Measurements from ENCODE around the gene ASB1. TPM values are rescaled to one million over a fixed set of nuclear protein-coding genes. Genes with fewer than 3 reads are reported as not detected.

Gene ASB1
- total RNA-seq: 10 to 100 TPM; 34.0 to 35.3 TPM

- no peaks in the 10 kb centered on the region for H3K27me3 Mint-ChIP-seq
- H3K27ac Mint-ChIP-seq: peak within 1 kb of the TSS; percentile 93
- H3K4me3 Mint-ChIP-seq: peak within 1 kb of the TSS; percentile 90
- peaks cover 18% of the 10 kb centered on the region for H3K4me1 Mint-ChIP-seq
- no peaks in the 10 kb centered on the region for H3K9me3 Mint-ChIP-seq
- H3K36me3 Mint-ChIP-seq (ENCODE audit: low read depth): peaks cover 28% of the 10 kb centered on the region
- peak; percentile 84 for ATAC-seq (replicated peaks)
Measured at GRCh38 chr2:238426568-238427434, at the start of gene ASB1. ASB1 (plus strand) TSS chr2:238426927; CDS start chr2:238427071, 144 bp downstream.

GRCh38 chr2:238378230-238379095, 48.3 kb upstream of the ASB1 start:
- Mint-ChIP-seq H3K27me3 (no peaks in the 10 kb centered on the region), H3K9me3 (no peaks in the 10 kb centered on the region), H3K4me3 (peak overlapping the region; percentile 53), H3K36me3 (ENCODE audit: low read depth) (peaks cover 6% of the 10 kb centered on the region), H3K27ac (no peak overlapping the region), H3K4me1 (peaks cover 13% of the 10 kb centered on the region)
- no peak for ATAC-seq (replicated peaks)

GRCh38 chr2:238379096-238379810, 47.5 kb upstream of the ASB1 start:
- Mint-ChIP-seq H3K36me3 (ENCODE audit: low read depth) (peaks cover 6% of the 10 kb centered on the region), H3K9me3 (no peaks in the 10 kb centered on the region), H3K4me3 (peak overlapping the region; percentile 53)

GRCh38 chr2:238380336-238380735, 46.4 kb upstream of the ASB1 start:
- ATAC-seq (replicated peaks): no peak
- Mint-ChIP-seq H3K36me3 (ENCODE audit: low read depth) (peaks cover 6% of the 10 kb centered on the region), H3K4me3 (no peak overlapping the region), H3K9me3 (no peaks in the 10 kb centered on the region), H3K4me1 (peaks cover 13% of the 10 kb centered on the region), H3K27me3 (no peaks in the 10 kb centered on the region), H3K27ac (no peak overlapping the region)

More at GRCh38 chr2:238379096-238379810, 47.5 kb upstream of the ASB1 start:
- Mint-ChIP-seq H3K4me1 (peaks cover 13% of the 10 kb centered on the region), H3K27me3 (no peaks in the 10 kb centered on the region), H3K27ac (peak overlapping the region; percentile 36)
- peak; percentile 45 for ATAC-seq (replicated peaks)

- H3K4me1 Mint-ChIP-seq: peaks cover 13% of the 10 kb centered on the region
- no peaks in the 10 kb centered on the region for H3K27me3 Mint-ChIP-seq
- ATAC-seq (replicated peaks): no peak
- no peak overlapping the region for H3K4me3 Mint-ChIP-seq
- H3K9me3 Mint-ChIP-seq: no peaks in the 10 kb centered on the region
- H3K36me3 Mint-ChIP-seq (ENCODE audit: low read depth): peaks cover 6% of the 10 kb centered on the region
- H3K27ac Mint-ChIP-seq: no peak overlapping the region
Measured at GRCh38 chr2:238380785-238381184, 45.9 kb upstream of the ASB1 start.

GRCh38 chr2:238381341-238382115, 45.2 kb upstream of the ASB1 start:
- Mint-ChIP-seq H3K36me3 (ENCODE audit: low read depth) (peaks cover 6% of the 10 kb centered on the region), H3K4me3 (no peak overlapping the region), H3K4me1 (peaks cover 12% of the 10 kb centered on the region), H3K9me3 (no peaks in the 10 kb centered on the region), H3K27me3 (no peaks in the 10 kb centered on the region), H3K27ac (peak overlapping the region; percentile 6)
- no peak for ATAC-seq (replicated peaks)

- Mint-ChIP-seq H3K9me3 (no peaks in the 10 kb centered on the region), H3K4me1 (peaks cover 8% of the 10 kb centered on the region), H3K27ac (no peak overlapping the region), H3K36me3 (ENCODE audit: low read depth) (peaks cover 6% of the 10 kb centered on the region), H3K27me3 (no peaks in the 10 kb centered on the region), H3K4me3 (no peak overlapping the region)
- no peak for ATAC-seq (replicated peaks)
Measured at GRCh38 chr2:238382381-238382781, 44.3 kb upstream of the ASB1 start.

- no peak overlapping the region for H3K27ac Mint-ChIP-seq
- peaks cover 6% of the 10 kb centered on the region for H3K36me3 Mint-ChIP-seq (ENCODE audit: low read depth)
- H3K4me1 Mint-ChIP-seq: peaks cover 8% of the 10 kb centered on the region
- no peaks in the 10 kb centered on the region for H3K9me3 Mint-ChIP-seq
- H3K4me3 Mint-ChIP-seq: no peak overlapping the region
- no peak for ATAC-seq (replicated peaks)
- H3K27me3 Mint-ChIP-seq: no peaks in the 10 kb centered on the region
Measured at GRCh38 chr2:238383135-238383534, 43.6 kb upstream of the ASB1 start.

- ATAC-seq (replicated peaks): no peak
- H3K4me3 Mint-ChIP-seq: no peak overlapping the region
- no peak overlapping the region for H3K27ac Mint-ChIP-seq
- H3K36me3 Mint-ChIP-seq (ENCODE audit: low read depth): peaks cover 6% of the 10 kb centered on the region
- H3K27me3 Mint-ChIP-seq: no peaks in the 10 kb centered on the region
- peaks cover 8% of the 10 kb centered on the region for H3K4me1 Mint-ChIP-seq
- H3K9me3 Mint-ChIP-seq: no peaks in the 10 kb centered on the region
Measured at GRCh38 chr2:238383743-238384380, 42.9 kb upstream of the ASB1 start.

GRCh38 chr2:238387332-238387731, 39.4 kb upstream of the ASB1 start:
- ATAC-seq (replicated peaks): no peak
- H3K27me3 Mint-ChIP-seq: no peaks in the 10 kb centered on the region
- H3K4me1 Mint-ChIP-seq: no peaks in the 10 kb centered on the region
- H3K4me3 Mint-ChIP-seq: no peak overlapping the region
- H3K9me3 Mint-ChIP-seq: no peaks in the 10 kb centered on the region
- peaks cover 6% of the 10 kb centered on the region for H3K36me3 Mint-ChIP-seq (ENCODE audit: low read depth)
- no peak overlapping the region for H3K27ac Mint-ChIP-seq

GRCh38 chr2:238388794-238389193, 37.9 kb upstream of the ASB1 start:
- H3K9me3 Mint-ChIP-seq: no peaks in the 10 kb centered on the region
- no peak overlapping the region for H3K27ac Mint-ChIP-seq
- no peak overlapping the region for H3K4me3 Mint-ChIP-seq
- no peaks in the 10 kb centered on the region for H3K27me3 Mint-ChIP-seq
- ATAC-seq (replicated peaks): no peak
- H3K36me3 Mint-ChIP-seq (ENCODE audit: low read depth): no peaks in the 10 kb centered on the region
- no peaks in the 10 kb centered on the region for H3K4me1 Mint-ChIP-seq

- no peaks in the 10 kb centered on the region for H3K36me3 Mint-ChIP-seq (ENCODE audit: low read depth)
- H3K4me1 Mint-ChIP-seq: no peaks in the 10 kb centered on the region
- ATAC-seq (replicated peaks): no peak
- H3K27ac Mint-ChIP-seq: peak overlapping the region; percentile 82
- no peaks in the 10 kb centered on the region for H3K9me3 Mint-ChIP-seq
- no peak overlapping the region for H3K4me3 Mint-ChIP-seq
- no peaks in the 10 kb centered on the region for H3K27me3 Mint-ChIP-seq
Measured at GRCh38 chr2:238389988-238390589, 36.6 kb upstream of the ASB1 start.

- Mint-ChIP-seq H3K27me3 (no peaks in the 10 kb centered on the region), H3K27ac (no peak overlapping the region), H3K9me3 (no peaks in the 10 kb centered on the region), H3K4me1 (no peaks in the 10 kb centered on the region), H3K36me3 (ENCODE audit: low read depth) (no peaks in the 10 kb centered on the region), H3K4me3 (no peak overlapping the region)
- ATAC-seq (replicated peaks): no peak
Measured at GRCh38 chr2:238391042-238391689, 35.6 kb upstream of the ASB1 start.

Measured in activated T-helper 17 cell treated with anti-CD3 and anti-CD28 coated beads, Interleukin-2, amount 50 U/mL, for 72 hours (primary cell).